Body of pancreas (tissue), 4 donors: Measurements from ENCODE around the gene SLC35E1.

Source experiments
- POLR2A ChIP-seq, 3 donors: fragments of 450-650 bp; IDR thresholded peaks; one replicate each; pipeline ENCODE4 v1.6.1; 2016; ENCODE audit warnings: antibody characterized with exemption in 3 of 3, mild to moderate bottlenecking in 2 of 3
- TF ChIP-seq, protein P1 (sequence below), 7 experiments: fragments of 450-650 bp in 4 of 7; fragments of 200-600 bp in 3 of 7; sonication (generic) in 3 of 7; IDR thresholded peaks; one replicate each; pipeline ENCODE4 v1.5.1; 2016 to 2019; ENCODE audit warnings: antibody characterized with exemption in 7 of 7

DNA sequence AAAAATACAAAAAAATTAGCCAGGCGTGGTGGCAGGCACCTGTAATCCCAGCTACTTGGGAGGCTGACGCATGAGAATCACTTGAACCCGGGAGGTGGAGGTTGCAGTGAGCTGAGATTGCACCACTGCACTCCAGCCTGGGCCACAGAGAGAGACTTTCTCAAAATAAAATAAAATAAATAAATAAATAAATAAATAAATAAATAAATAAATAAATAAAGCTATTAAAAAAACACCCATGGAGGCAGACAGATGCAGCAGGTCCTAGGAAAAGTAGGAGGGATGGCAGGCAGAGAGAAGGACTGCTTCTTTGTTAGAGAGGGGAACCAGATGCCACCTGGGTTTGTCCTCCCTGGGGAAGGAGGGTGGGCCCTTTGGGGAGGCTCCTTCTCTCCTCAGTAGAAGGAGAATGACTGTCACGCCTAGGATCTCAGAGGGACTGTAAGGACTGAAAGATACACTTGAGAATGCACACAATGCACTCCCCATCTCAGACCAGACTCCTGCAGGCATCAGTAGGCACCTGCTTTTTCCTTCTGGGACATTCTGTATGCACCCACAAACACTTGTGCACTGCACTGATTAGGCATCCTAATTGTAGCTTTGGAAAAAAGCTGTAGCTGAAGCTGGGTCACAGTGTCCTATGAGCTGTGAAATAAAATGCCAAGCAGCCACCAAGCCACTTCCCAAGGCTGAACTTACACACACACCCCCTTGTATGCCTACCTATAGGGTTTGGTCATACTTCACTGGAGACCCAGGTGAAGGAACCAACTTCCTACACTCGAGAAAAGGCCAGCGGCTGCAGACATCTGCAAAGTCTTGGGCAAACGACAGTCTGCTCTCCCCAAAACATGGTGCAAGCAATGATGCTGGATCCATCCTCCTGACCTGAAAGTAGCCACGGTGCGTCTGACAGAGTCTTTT is 18.9 kb upstream of the SLC35E1 start:
- TF ChIP-seq POLR2A (IDR thresholded peaks at IDR 0.05) = no peak
- TF ChIP-seq, protein P1, sequence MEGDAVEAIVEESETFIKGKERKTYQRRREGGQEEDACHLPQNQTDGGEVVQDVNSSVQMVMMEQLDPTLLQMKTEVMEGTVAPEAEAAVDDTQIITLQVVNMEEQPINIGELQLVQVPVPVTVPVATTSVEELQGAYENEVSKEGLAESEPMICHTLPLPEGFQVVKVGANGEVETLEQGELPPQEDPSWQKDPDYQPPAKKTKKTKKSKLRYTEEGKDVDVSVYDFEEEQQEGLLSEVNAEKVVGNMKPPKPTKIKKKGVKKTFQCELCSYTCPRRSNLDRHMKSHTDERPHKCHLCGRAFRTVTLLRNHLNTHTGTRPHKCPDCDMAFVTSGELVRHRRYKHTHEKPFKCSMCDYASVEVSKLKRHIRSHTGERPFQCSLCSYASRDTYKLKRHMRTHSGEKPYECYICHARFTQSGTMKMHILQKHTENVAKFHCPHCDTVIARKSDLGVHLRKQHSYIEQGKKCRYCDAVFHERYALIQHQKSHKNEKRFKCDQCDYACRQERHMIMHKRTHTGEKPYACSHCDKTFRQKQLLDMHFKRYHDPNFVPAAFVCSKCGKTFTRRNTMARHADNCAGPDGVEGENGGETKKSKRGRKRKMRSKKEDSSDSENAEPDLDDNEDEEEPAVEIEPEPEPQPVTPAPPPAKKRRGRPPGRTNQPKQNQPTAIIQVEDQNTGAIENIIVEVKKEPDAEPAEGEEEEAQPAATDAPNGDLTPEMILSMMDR (IDR thresholded peaks at IDR 0.05) = no peak
